ENCODE data around the gene TRNAU1AP. TPM values are rescaled to one million over a fixed set of nuclear protein-coding genes. Genes with fewer than 3 reads are reported as not detected.

The TRNAU1AP gene
- total and polyA plus RNA-seq, 2 donors (not counting 1 experiment from before 2014, with no cell fraction given): 25.1 to 31.7 TPM

DNA sequence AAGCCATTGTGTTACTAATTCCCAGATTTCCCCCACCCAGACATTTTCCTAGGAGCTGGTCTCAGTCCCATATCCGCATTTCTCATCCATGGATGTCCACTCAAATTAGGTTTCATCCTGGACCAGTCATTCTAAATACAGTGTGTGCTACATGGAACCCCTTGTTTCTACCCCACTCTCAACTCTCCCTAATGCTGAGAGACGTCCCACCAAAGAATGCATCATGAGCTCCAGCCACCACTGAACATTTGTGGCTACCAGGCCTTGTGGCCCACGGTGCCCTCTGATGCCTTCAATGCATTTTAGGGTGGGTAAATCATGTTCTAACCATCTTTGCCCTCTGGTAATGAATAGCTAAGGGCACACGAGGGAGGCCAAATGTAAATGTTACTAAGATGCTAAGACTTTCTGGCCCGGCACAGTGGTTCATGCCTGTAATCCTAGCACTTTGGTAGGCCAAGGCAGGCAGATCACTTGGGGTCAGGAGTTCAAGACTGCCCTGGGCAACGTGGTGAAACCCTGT is 25.9 kb downstream of the TRNAU1AP start:
- H3K27ac ChIP-seq (ENCODE audit: insufficient read depth, low read length): peak overlapping the region; percentile 22

DNA sequence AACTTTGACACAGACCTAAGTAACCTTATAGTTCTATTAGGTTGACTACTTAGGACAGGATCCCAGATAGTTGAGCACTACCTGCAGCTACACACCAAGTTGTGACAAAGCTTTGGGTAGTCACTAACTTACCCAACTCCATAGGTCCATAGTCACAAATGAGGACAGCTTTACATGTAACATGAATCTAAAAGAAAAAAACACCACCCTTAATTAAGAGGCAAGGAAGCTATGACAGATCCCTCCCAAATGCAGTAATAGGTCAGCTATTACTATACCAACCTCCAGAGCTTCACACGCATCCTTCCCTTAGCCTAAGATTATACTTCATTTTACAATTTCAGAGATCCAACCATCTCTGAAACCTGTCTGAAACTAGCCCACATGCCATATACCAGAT is 26.5 kb downstream of the TRNAU1AP start:
- Histone ChIP-seq H3K27ac (ENCODE audit: insufficient read depth, low read length) (peak overlapping the region; percentile 22), H3K36me3 (ENCODE audit: control insufficient read depth, insufficient read depth, low read length) (peaks cover 13% of the 10 kb centered on the region), H3K79me2 (ENCODE audit: control insufficient read depth, insufficient read depth, low read length) (peaks cover 31% of the 10 kb centered on the region), H3K9me3 (ENCODE audit: control insufficient read depth, insufficient read depth, low read depth, low read length) (no peaks in the 10 kb centered on the region), H3K9ac (ENCODE audit: insufficient read depth, low read length) (peak overlapping the region; percentile 20), H3K4me3 (replicated peaks in 1 of 4; ENCODE audit: control extremely low read depth in 1 of 4, insufficient read depth in 1 of 4, low read depth in 3 of 4, low read length in 4 of 4) (peak overlapping the region; percentile 91 to 100 (median 92)), H3K4me2 (ENCODE audit: extremely low read depth, insufficient read depth, low read length) (peak overlapping the region; percentile 87), H3K27me3 (ENCODE audit: control insufficient read depth, insufficient read depth, low read length) (no peaks in the 10 kb centered on the region), H3K4me1 (ENCODE audit: control insufficient read depth, extremely low read depth, insufficient read depth, low read length) (peaks cover 12% of the 10 kb centered on the region), H2AFZ (ENCODE audit: low read length) (no peak overlapping the region), H4K20me1 (ENCODE audit: control insufficient read depth, extremely low read depth, insufficient read depth, low read length) (peaks cover 3% of the 10 kb centered on the region)
- TF ChIP-seq, protein P1, sequence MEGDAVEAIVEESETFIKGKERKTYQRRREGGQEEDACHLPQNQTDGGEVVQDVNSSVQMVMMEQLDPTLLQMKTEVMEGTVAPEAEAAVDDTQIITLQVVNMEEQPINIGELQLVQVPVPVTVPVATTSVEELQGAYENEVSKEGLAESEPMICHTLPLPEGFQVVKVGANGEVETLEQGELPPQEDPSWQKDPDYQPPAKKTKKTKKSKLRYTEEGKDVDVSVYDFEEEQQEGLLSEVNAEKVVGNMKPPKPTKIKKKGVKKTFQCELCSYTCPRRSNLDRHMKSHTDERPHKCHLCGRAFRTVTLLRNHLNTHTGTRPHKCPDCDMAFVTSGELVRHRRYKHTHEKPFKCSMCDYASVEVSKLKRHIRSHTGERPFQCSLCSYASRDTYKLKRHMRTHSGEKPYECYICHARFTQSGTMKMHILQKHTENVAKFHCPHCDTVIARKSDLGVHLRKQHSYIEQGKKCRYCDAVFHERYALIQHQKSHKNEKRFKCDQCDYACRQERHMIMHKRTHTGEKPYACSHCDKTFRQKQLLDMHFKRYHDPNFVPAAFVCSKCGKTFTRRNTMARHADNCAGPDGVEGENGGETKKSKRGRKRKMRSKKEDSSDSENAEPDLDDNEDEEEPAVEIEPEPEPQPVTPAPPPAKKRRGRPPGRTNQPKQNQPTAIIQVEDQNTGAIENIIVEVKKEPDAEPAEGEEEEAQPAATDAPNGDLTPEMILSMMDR (conservative IDR thresholded peaks at IDR 0.05 in 1 of 2, IDR thresholded peaks at IDR 0.05 in 1 of 2; ENCODE audit: low read depth in 1 of 2, low read length in 2 of 2): no peak
- no peak for TF ChIP-seq EZH2 (IDR thresholded peaks at IDR 0.05; ENCODE audit: low read length, missing control alignments)
- DNase-seq (ENCODE audit: low read depth in 2 of 2): no peak

More for the DNA sequence above, 25.9 kb downstream of the TRNAU1AP start:
- Histone ChIP-seq H3K27me3 (ENCODE audit: control insufficient read depth, insufficient read depth, low read length) (no peaks in the 10 kb centered on the region), H3K4me3 (replicated peaks in 1 of 4; ENCODE audit: control extremely low read depth in 1 of 4, insufficient read depth in 1 of 4, low read depth in 3 of 4, low read length in 4 of 4) (no peak overlapping the region), H3K4me2 (ENCODE audit: extremely low read depth, insufficient read depth, low read length) (no peak overlapping the region), H3K9me3 (ENCODE audit: control insufficient read depth, insufficient read depth, low read depth, low read length) (no peaks in the 10 kb centered on the region), H4K20me1 (ENCODE audit: control insufficient read depth, extremely low read depth, insufficient read depth, low read length) (peaks cover 3% of the 10 kb centered on the region), H3K79me2 (ENCODE audit: control insufficient read depth, insufficient read depth, low read length) (peaks cover 31% of the 10 kb centered on the region), H2AFZ (ENCODE audit: low read length) (no peak overlapping the region), H3K4me1 (ENCODE audit: control insufficient read depth, extremely low read depth, insufficient read depth, low read length) (peaks cover 12% of the 10 kb centered on the region), H3K36me3 (ENCODE audit: control insufficient read depth, insufficient read depth, low read length) (peaks cover 13% of the 10 kb centered on the region), H3K9ac (ENCODE audit: insufficient read depth, low read length) (no peak overlapping the region)
- DNase-seq (ENCODE audit: low read depth in 2 of 2): no peak
- no peak for TF ChIP-seq EZH2 (IDR thresholded peaks at IDR 0.05; ENCODE audit: low read length, missing control alignments)
- TF ChIP-seq, protein P1 (conservative IDR thresholded peaks at IDR 0.05 in 1 of 2, IDR thresholded peaks at IDR 0.05 in 1 of 2; ENCODE audit: low read depth in 1 of 2, low read length in 2 of 2): no peak

GRCh38 chr1:28580722-28581530 is 28.0 kb downstream of the TRNAU1AP start:
- Histone ChIP-seq H4K20me1 (ENCODE audit: control insufficient read depth, extremely low read depth, insufficient read depth, low read length) (peaks cover 3% of the 10 kb centered on the region), H3K9me3 (ENCODE audit: control insufficient read depth, insufficient read depth, low read depth, low read length) (no peaks in the 10 kb centered on the region), H3K4me1 (ENCODE audit: control insufficient read depth, extremely low read depth, insufficient read depth, low read length) (peaks cover 12% of the 10 kb centered on the region), H3K9ac (ENCODE audit: insufficient read depth, low read length) (peak overlapping the region; percentile 84), H3K27me3 (ENCODE audit: control insufficient read depth, insufficient read depth, low read length) (no peaks in the 10 kb centered on the region), H3K4me3 (replicated peaks in 1 of 4; ENCODE audit: control extremely low read depth in 1 of 4, insufficient read depth in 1 of 4, low read depth in 3 of 4, low read length in 4 of 4) (peak overlapping the region; percentile 91 to 100 (median 92)), H3K36me3 (ENCODE audit: control insufficient read depth, insufficient read depth, low read length) (peaks cover 13% of the 10 kb centered on the region), H3K27ac (ENCODE audit: insufficient read depth, low read length) (peak overlapping the region; percentile 72), H3K79me2 (ENCODE audit: control insufficient read depth, insufficient read depth, low read length) (peaks cover 31% of the 10 kb centered on the region), H3K4me2 (ENCODE audit: extremely low read depth, insufficient read depth, low read length) (peak overlapping the region; percentile 88), H2AFZ (ENCODE audit: low read length) (no peak overlapping the region)
- TF ChIP-seq, protein P1 (conservative IDR thresholded peaks at IDR 0.05 in 1 of 2, IDR thresholded peaks at IDR 0.05 in 1 of 2; ENCODE audit: low read depth in 1 of 2, low read length in 2 of 2): peak in 1 of 2 donors; percentile 19
- TF ChIP-seq EZH2 (IDR thresholded peaks at IDR 0.05; ENCODE audit: low read length, missing control alignments): no peak
- peak; percentile 36 to 53 for DNase-seq (ENCODE audit: low read depth in 2 of 2)

All from fibroblast of lung (primary cell).